HG03064 (cell line): Measurements from ENCODE around the gene LINGO4.
A peak's percentile ranks its signal among the peaks of the same experiment; 100 is the strongest.
"Not testable (repeated sequence)": the region's sequence is repeated elsewhere in the genome, so short reads cannot be mapped to it uniquely, and the experiment has no call there.

ENCODE experiments used
- ATAC-seq: cut with Tn5 transposase; IDR thresholded peaks from one replicate; pipeline ENCODE4 v1.9.1; 2021; ENCODE audit warnings: low read depth; ENCODE audit not compliant: unreplicated experiment

Gene LINGO4

DNA sequence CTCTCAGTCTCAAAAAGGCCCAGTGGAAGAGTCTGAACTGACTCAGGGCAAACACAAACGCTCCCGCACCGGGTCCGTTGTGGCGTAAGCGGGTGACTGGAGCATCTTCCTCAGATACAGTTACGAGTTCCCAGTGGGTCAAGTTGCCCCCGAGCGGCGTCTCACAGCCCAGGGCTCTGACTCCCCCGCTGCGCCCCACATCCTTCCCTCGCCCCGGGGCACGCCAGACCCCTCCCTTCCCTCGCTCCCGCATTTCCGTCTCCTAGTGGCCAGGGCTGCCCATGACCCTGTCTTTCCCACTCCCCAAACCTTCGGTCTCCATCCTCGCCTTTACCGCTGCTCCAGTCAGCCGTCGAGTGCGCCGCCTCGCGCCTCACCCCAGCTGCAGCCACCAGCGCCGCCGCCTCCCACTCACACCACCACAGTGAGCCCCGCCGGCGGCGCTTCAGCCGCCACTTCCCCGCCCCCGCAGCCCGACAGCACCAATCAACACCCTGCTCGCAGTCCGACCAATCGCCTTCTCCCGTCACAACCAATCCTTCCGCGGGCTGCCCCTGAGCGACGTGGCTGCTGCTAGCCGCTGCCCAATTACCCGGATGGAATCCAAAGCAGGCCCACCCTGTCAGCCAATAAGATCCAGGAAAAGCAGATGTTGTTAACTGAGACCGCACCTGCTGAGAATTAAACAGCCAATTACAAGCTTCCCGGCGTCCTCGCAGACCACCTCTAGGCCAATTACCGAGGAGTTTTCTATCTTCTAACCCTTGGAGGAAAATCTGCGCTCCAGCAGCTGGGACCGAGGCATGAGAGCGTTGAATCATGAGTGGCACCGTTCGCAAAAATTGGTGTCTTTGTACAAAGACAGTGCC is 14.9 kb downstream of the LINGO4 start, which contains the start of gene TDRKH:
TSS of gene TDRKH (minus strand) at position 430 of the 869 bp plus-strand sequence. CDS start 7,478 bp downstream, outside the sequence.
- peak; percentile 97 for ATAC-seq

DNA sequence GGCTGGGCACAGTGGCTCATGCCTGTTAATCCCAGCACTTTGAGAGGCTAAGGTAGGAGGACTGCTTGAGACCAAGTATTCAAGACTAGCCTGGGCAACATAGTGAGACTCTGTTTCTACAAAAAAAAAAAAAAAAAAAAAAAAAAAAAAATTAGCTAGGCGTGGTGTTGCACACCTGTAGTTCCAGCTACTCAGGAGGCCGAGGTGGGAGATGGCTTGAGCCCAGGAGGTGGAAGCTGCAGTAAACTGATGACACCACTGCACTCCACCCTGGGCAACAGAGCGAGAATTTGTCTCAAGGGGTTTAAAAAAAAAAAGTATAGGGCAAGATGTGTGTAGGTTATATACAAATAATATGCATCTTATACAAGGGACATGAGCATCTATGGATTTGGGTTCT is 17.5 kb downstream of the LINGO4 start:
- no peak for ATAC-seq

- no peak for ATAC-seq
Measured at GRCh38 chr1:151783796-151784195, 21.4 kb downstream of the LINGO4 start.

- ATAC-seq = no peak
Measured at GRCh38 chr1:151782741-151783140, 22.5 kb downstream of the LINGO4 start.

- not testable (repeated sequence) for ATAC-seq
Measured at GRCh38 chr1:151782026-151782425, 23.2 kb downstream of the LINGO4 start.

GRCh38 chr1:151780736-151781135 is 24.5 kb downstream of the LINGO4 start:
- not testable (repeated sequence) for ATAC-seq

GRCh38 chr1:151779852-151780251 is 25.4 kb downstream of the LINGO4 start:
- ATAC-seq = no peak

- no peak for ATAC-seq
Measured at GRCh38 chr1:151777317-151777716, 27.9 kb downstream of the LINGO4 start.

DNA sequence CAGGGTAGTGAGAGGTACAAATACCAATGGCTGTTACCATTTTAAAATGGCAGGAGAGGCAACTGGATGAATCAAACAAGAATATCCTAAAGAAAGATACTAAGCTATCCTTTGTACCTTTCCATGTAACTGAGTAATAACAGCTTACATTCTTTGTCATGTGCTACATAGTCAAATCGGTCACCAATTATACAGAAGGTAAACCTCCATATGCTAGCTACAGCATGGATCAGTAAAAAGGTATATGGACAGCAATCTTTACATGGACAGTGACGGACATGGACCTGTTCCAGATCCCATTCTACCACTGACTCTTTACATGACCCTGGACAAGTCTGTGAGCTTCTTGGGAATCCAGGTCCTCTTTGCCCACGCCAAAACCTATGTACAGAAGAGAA is 28.6 kb downstream of the LINGO4 start:
- ATAC-seq = no peak

- no peak for ATAC-seq
Measured at GRCh38 chr1:151775894-151776664, 29.1 kb downstream of the LINGO4 start.

DNA sequence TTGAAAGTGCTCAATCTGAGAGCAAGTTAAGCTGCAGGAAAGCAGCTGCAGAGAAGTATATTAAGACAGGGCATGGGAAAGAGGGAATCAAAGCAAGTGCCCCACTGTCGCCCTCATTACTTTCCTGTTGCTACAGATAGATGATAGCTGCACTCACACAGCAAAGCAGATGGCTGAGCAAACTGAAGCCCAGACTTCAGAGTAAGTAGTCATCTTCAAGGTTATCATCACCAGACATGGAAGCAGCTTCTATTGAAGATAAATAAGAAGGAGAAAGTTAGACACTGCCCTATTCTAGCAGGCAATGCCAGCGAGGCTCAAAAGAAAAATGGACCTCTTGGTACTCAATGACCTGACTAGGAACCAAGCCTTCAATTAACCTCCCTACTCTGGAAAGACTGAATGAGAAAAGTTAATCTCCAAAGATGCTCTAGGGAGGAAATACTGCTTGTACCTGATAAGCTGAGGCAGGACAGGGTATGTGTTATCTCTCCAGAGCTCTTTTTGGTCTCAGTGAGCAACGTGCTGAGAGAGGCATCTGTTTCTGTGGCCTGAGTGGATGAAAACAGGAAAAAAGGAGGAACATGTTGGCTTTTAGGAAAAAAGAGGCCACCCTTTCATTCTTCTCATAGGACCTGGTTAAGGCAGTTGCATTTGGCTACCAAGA is 30.8 kb downstream of the LINGO4 start:
- ATAC-seq = no peak

GRCh38 chr1:151773702-151774101 is 31.5 kb downstream of the LINGO4 start:
- no peak for ATAC-seq

DNA sequence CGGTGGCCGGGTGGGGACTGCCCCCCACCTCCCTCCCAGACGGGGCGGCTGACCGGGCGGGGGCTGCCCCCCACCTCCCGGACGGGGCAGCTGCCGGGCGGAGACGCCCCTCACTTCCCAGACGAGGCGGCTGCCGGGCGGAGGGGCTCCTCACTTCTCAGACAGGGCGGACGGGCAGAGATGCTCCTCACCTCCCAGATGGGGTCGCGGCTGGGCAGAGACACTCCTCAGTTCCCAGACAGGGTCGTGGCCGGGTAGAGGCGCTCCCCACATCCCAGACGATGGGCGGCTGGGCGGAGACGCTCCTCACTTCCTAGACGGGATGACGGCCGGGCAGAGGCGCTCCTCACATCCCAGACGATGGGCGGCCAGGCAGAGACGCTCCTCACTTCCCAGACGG is 35.9 kb downstream of the LINGO4 start:
- ATAC-seq = not testable (repeated sequence)

DNA sequence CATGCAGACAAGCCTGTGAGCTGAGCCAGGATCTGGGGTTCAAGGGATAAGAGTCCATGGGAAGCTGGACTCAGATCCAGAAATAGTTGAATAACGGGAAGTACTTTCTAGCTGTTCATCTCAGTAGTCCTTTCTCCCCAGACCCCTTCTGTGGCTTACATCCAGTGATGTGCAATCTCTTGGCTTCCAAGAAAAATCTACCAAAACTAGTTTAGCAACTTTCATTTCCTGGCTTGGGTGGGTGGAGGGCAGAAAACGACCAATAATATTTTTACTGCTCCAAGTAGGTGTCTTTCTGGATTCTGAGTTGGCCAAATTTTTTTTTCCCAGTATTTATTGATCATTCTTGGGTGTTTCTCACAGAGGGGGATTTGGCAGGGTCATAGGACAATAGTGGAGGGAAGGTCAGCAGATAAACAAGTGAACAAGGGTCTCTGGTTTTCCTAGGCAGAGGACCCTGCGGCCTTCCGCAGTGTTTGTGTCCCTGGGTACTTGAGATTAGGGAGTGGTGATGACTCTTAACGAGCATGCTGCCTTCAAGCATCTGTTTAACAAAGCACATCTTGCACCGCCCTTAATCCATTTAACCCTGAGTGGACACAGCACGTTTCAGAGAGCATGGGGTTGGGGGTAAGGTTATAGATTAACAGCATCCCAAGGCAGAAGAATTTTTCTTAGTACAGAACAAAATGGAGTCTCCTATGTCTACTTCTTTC is 36.7 kb downstream of the LINGO4 start:
- not testable (repeated sequence) for ATAC-seq

DNA sequence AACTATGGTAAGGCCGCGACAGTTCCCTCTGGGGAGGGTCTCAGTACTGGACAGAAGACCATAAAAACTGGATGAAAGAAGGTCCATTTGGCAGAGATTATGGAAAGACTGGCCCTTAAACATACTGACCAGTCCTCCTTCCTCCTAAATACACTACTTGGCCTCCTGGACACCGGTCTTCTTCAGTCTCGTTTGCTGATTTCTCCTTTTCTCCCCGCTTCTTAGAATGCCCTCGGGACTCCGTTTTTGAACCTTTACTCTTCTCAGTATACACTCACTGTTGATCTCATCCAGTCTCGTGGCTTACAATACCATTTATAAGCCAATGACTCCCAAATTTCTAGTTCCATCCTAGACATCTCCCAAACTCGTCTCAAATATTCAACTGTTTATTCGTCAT is 41.2 kb downstream of the LINGO4 start:
- no peak for ATAC-seq

DNA sequence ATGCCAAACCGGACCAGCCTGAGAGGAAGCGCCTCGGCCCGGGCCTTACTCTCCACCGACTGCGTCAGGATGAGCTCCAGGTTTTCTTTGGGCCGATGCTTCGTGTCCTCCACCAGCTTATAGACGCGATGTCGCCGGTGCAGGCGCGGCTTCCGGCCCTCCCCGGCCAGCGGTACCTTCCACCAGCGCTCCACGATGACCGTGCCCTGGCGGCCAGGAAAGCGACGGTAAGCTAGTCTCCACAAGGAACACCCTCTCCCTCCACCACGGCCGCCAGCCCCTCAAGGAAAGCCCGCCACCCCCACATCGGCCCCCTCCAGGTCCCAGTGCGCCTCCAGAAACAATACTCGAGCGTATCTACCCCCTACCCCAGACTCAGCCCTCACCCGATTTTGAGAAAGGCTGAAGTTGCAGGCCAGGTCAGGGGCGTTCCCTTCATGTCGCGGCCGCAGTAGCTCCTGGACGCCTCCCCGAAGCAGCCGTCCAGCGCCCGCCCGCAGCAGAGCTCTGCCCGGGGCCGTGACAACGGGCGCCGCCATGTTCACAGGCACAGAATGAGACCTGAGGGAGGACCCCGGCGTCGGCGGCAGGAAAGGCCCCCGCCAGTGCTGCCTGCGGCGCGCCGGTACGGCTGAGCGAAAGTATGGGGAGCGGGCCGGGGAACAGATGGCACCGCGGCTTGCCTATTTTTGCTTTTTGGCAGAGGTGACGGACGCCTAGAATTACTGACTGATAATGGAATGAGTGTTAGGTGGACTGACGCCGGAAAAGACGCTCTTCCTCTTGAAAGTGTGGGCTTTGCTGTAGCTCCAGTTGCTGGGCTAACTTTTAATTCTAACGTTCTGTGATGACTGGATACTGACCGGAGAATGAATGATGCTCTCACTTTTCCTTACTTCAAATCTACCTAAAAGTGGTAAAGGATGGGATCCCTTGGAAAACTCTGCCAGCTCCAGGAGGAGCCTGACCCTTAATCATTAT is 42.0 kb downstream of the LINGO4 start, which contains the start of gene MRPL9:
TSS of gene MRPL9 (minus strand) at position 556 of the 981 bp plus-strand sequence. CDS start at position 539, 17 bp downstream.
- ATAC-seq = peak; percentile 90

DNA sequence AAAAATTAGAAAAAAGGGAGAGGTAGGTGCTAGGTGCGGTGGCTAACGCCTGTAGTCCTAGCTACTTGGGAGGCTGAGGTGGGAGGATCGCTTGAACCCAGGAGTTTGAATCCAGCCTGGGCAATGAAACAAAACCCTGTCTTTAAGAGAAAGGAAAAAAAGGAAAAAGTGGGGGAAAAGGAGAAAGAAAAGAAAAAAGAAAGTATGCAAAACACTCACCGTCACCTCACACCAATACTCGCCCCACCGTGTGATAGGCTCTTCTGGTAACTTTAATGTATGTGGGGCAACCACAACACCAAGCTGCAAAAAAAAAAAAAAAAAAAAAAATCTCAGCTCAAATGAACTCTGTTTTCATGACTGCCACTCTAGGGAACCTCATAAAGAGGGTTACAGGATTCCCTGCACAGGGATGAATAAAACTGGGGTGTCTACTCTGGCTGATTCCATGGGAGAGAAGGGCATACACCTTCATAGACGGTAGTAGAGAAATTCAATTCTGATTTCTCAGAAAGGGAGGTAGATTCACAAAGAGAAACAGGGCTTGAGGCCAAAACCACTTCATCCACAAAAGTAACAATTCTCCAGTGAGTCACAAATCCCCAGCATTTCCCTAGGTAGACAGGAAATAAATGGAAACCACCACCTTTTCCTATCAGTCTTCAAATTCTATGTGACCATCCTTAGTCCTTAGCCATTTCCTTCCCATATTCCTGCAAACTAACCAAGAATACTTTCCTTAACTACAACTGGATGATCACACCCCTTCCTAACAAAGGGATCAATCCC is 44.4 kb downstream of the LINGO4 start:
- no peak for ATAC-seq

- ATAC-seq = no peak
Measured at GRCh38 chr1:151759241-151759640, 46.0 kb downstream of the LINGO4 start.
